Dermis microvascular lymphatic vessel endothelial cell (primary cell): ENCODE data around the gene INKA1. TPM values are rescaled to one million over a fixed set of nuclear protein-coding genes. Genes with fewer than 3 reads are reported as not detected.

Source experiments
- DNase-seq, 2 donors: peaks; one replicate each; pipeline versions ENCODE4 v3.0.0 to v3.0.0-alpha.2; 2010; ENCODE audit warnings: low read depth in 2 of 2
- total RNA-seq: library from RNA; depleted of rRNA; stranded (reverse); fragments of >200 nt; gene quantifications from 2 replicates; pipeline ENCODE4 v1.2.1, GENCODE V29; 2014

INKA1 gene
- total RNA-seq, 1 donor from 2014 or later, result 13.6 TPM

GRCh38 chr3:49786357-49787181 lies 16.5 kb upstream of the INKA1 start, which contains the start of gene IP6K1:
Gene IP6K1, minus strand, starts transcription at chr3:49786542. Its CDS starts 38,502 bp downstream, at chr3:49748040.
- peak; percentile 100 for DNase-seq

DNA sequence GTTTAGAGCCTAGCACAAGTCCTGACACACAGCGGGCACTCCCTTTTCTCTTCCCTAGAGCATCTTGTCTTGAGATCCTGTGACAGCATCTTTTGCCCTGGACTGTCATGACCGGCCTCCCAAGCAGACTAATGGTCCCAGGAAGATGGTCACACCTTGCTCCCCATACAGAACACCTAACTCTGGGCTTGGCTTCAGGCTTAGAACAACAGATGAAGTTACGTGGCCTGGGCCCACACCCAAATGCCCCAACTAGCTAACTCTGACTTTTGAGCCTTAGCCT lies 15.9 kb upstream of the INKA1 start:
- DNase-seq, result peak in 1 of 2 donors; percentile 58

- peak in 1 of 2 donors; percentile 27 for DNase-seq
Observed at GRCh38 chr3:49787536-49787935, 15.5 kb upstream of the INKA1 start.

DNA sequence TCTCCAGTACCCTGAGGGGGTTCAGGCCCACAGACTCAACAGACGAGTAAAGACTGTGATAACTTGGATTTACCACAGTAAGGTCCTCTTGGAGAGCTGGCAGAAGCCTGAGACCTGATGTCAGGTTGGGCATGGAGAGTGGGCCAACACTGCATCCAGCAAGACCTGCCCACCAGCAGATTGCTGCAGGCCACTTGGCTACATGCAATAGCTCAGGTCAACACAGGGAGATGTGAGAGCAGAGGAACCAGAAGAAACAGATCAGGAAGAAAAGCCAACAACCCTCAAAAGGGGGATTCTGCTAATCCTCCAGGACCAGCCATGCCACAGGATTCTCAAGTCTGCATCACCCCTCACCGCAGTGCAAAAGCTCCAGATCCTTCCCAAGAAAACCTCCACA lies 15.0 kb upstream of the INKA1 start:
- no peak for DNase-seq

GRCh38 chr3:49790626-49791411 lies 12.2 kb upstream of the INKA1 start:
- DNase-seq, result peak in 1 of 2 donors; percentile 12

GRCh38 chr3:49791571-49791970 lies 11.5 kb upstream of the INKA1 start:
- no peak for DNase-seq

- no peak for DNase-seq
Observed at GRCh38 chr3:49792371-49793150, 10.5 kb upstream of the INKA1 start.

DNA sequence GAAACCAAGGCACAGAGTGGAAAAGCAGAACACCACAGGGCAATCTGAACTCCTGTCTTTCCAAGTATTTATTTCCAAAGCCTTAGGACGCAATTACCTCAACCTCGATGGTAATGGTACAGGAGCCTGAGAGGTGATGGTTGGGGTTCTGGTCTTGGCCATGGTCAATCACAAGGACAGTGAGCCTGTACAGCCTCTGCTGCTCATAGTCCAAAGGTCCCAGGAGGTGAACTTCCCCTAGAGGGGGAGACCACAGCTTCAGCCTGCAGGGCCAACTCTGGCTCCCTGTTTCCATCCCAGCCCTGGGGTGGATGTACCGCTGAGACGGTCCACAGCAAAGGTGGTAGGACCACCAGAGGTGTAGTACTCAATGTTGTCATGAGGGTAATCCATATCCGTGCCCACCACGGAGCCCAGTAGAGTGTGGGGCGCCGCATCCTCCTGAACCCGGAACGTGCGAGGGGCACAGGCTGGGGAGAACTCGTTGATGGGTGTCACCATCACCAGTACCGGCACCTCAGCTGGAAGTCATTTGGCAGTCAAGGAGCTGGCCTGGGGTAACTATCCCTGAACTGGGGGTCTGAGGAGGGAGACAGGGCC lies 9.5 kb upstream of the INKA1 start:
- DNase-seq, result no peak

DNA sequence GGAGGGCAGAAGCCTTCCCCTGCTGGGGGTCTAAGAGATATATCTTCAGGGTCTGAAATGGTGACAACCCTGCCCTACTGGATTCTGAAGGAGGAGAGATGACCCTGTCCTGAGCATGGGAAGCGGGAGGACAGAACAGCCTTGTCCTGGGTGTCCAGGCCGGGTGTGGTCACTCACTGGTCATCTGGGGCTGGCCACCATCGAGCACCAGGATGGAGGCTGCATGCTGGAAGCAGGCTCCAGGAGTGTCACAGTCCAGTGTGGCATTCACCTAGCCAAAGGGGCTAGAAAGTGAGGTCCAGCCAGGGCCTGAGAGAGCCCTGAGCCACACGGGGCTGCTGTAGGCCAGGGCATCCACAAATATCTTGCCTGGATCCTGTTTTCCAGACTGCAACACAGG lies 8.6 kb upstream of the INKA1 start:
- DNase-seq, result no peak

GRCh38 chr3:49794926-49795905 lies 7.8 kb upstream of the INKA1 start:
- DNase-seq, result no peak

DNA sequence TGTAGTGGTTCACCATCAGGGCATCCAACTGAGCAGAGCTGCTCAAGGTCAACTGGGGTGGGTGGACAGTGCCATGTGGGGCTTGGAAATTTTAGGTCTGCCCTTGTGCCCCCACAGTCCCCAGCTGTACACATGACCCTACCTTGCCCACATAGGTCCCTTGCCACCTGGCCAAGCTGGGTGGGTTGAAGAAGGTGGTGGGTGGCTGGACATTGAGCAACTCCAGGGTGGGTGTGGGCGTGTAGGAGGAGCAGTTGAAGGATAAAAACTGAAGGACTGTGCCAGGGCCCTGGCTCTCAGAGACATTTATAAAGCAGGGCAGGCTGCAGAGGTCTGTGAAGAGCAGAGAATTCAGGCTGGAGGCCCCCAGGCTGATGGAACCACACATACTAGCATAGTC lies 4.0 kb upstream of the INKA1 start:
- DNase-seq, result no peak

- DNase-seq, result no peak
Observed at GRCh38 chr3:49799761-49800160, 3.3 kb upstream of the INKA1 start, which contains the start of gene CDHR4. Gene CDHR4, minus strand, starts transcription at chr3:49799873. Its CDS starts 61 bp downstream, at chr3:49799812.

GRCh38 chr3:49801160-49801559 lies 1.9 kb upstream of the INKA1 start:
- DNase-seq, result no peak

GRCh38 chr3:49803465-49804140 lies 542 bp downstream of the INKA1 start:
- DNase-seq, result peak in 1 of 2 donors; percentile 46

DNA sequence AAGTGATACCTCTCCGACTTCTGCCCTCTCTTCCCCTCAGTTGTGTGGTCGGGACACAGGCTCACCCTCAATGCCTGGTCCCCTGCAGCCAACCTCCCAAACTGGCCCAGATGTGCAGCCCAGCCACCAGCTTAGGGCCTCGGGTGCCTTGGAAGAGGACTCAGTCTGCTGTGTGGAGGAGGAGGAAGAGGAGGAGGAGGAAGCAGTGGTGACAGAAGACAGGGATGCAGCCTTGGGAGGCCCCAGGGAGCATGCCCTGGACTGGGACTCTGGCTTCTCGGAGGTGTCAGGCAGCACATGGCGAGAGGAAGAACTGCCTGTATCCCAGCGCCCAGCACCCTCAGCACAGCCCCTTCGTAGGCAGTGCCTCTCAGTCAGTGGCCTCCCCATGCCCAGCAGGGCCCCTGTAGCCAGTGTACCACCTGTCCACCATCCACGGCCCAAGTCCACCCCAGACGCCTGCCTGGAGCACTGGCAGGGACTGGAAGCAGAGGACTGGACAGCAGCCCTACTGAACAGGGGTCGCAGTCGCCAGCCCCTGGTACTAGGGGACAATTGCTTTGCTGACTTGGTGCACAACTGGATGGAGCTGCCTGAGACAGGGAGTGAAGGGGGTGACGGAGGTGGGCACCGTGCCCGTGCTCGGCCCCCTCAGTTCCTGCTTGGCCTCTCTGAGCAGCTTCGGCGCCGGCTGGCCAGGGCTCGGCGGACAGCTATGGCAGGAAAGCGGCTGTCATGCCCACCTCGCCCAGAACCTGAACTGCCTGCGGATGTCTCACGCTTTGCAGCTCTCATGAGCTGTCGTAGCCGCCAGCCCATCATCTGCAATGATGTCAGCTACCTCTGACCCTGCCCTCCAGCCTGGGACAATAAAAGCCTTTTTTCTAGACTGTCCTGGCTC lies 1.3 kb downstream of the INKA1 start:
- peak in 1 of 2 donors; percentile 61 for DNase-seq

DNA sequence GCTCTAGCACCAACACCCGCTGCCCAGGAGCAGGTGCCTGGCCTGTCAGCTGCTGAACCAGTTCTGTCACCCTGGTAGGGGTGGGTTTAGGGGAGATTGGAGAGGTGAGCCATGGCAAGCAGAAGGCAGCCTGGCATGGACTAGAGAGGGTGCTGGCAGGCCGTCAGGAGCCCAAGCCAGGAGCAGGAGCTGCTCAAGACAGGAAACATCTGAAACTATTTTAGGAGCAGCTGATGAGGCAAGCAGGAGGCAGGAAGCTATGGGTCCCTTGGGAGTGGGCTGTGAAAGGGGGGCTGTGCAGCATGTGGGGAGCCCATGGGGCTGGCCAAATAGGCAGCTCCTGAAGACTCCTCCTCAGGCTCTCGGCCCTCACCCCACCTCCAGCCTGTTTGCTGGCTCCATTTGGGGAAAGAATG lies 2.3 kb downstream of the INKA1 start:
- DNase-seq, result peak in 1 of 2 donors; percentile 94

- peak; percentile 36 to 92 for DNase-seq
Observed at GRCh38 chr3:49805897-49806701, 3.0 kb downstream of the INKA1 start.

GRCh38 chr3:49806850-49807249 lies 3.8 kb downstream of the INKA1 start:
- no peak for DNase-seq
